AG09309 (cell line): ENCODE results near the gene SORBS2.

Experiments used
- DNase-seq: peaks from one replicate; pipeline ENCODE4 v3.0.0-alpha.2; 2010; ENCODE audit warnings: low read depth
- H3K4me3 ChIP-seq: 2 replicates; pipeline ENCODE4 v1.5.1; 2011; ENCODE audit warnings: mild to moderate bottlenecking, low read depth, low read length, moderate library complexity; ENCODE audit not compliant: control insufficient read depth
- CTCF ChIP-seq: IDR thresholded peaks from 2 replicates; pipeline ENCODE4 v1.5.1; 2011; ENCODE audit warnings: mild to moderate bottlenecking, low read depth, low read length, inconsistent platforms; ENCODE audit not compliant: insufficient read depth, control insufficient read depth; ENCODE audit errors: missing control alignments

SORBS2 gene

DNA sequence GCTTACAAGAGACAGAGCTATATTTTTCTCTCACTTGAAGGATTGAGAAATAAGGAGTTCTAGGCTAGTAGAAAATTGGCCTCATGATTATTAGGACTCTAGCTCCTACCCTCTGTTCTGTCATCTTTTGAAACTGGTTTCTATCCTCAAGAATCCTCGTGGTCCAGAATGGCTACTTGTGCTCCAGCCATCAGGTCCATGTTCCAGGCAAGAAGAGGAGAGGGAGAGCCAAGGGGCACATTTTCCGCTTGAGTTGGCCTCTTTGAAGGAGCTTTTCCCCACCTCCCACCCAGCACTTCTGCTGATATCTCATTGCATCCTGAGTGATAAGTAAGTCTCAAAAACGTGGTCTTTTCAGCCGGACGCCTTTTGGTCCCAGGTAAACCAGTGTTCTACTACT, 7.2 kb upstream of the SORBS2 start:
- TF ChIP-seq CTCF = no peak
- DNase-seq = no peak

DNA sequence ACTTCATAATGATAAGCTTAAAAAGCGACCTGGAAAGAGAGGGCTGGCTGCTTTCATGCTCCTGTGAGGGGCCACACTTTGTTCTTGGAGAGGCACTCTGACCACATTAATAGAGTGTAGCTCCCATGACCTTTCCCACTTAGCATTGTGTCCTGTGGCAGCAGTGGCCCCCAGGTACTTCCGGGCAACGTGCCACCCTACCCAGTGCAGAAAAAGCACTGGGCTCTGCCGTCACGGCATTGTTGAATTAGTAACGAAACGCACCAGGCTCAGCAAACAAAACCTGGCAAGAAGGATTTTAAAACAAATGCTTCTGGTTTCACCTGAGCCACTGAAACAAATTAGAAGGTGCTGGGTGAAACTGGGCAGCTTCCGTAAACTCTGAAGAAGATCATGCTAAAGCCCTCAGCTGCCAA, 5.4 kb upstream of the SORBS2 start:
- TF ChIP-seq CTCF = no peak
- no peak overlapping the region for H3K4me3 ChIP-seq

More for the DNA sequence above, 7.2 kb upstream of the SORBS2 start:
- no peak overlapping the region for H3K4me3 ChIP-seq

GRCh38 chr4:185813133-185813532, 1.1 kb upstream of the SORBS2 start:
- no peak overlapping the region for H3K4me3 ChIP-seq
- no peak for TF ChIP-seq CTCF
- no peak for DNase-seq

More for the DNA sequence above, 5.4 kb upstream of the SORBS2 start:
- no peak for DNase-seq

- no peak for TF ChIP-seq CTCF
- H3K4me3 ChIP-seq = no peak overlapping the region
- no peak for DNase-seq
These were observed 1.1 kb downstream of the SORBS2 start for GRCh38 chr4:185810746-185811508.

DNA sequence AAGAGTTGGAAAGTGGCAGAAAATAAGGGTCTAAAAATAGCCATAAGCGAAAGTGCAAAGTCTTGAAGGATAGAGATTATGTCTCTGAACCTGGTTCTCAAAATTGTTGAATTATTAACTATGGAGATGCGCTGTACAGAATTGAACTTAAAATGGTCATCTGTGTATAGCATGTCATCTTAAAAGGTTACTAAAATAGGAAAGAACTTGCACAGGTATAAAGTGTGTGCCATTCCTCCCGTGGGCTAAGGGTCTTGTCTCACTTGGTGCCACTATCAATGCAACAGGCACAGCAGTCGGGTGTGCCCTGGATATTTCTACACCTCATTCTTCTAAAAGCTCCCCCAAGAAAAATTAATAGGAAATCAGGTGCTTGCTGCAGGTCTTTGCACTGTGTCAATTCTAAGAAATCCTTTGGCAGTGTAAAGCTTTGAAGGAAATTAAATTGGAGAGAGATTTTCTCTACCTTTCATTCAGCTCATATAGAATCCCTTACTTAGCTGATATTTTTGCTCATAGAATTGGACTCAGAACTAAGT, 2.4 kb downstream of the SORBS2 start:
- no peak overlapping the region for H3K4me3 ChIP-seq
- TF ChIP-seq CTCF = no peak
- no peak for DNase-seq

DNA sequence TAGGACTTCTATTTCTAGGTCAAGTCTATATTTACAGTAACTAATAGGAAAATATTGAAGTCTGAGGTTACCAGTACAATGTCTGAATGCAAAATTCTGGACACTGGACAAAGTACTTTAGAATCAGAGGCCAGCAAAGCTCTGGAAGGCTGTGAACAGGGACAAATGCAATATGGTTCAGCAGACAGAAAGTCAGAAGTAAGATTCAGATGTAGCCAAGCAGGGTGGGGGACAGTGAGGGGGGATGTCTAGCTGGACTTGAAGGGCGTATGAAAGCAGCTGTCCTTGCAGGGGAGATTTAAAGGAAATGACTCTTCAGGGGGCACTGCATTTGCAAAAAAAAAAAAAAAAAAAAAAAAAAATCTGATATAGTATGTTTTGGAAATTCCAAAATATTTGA, 2.9 kb downstream of the SORBS2 start:
- no peak for TF ChIP-seq CTCF
- no peak overlapping the region for H3K4me3 ChIP-seq
- DNase-seq = no peak

DNA sequence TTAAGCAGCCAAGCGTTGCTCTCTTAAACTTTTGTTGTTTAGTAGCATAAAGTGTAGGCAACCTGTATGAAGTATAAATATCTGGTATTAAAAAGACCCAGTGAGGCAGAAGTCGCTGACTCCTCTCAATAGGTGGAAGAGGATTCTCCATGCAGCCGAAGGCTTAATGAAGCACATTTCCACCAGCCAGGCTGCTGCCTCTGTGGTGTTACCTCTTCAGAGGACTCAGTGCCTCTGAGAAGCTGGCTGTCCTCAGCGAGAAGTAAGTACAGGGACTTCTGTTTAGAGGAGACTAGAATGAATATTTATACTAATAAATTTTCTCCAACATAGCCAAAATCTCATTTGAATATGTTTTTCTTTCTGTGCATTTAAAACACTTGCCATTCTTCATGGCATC, 6.0 kb downstream of the SORBS2 start:
- no peak overlapping the region for H3K4me3 ChIP-seq
- TF ChIP-seq CTCF = no peak
- no peak for DNase-seq
